AG04449 (cell line): ENCODE results near the gene GTPBP6.

Source experiments
- CTCF ChIA-PET: fragments of 350-600 bp; formaldehyde crosslinking; extraction: SDS; loops from one replicate; lab custom pipeline; 2021; ENCODE audit warnings: antibody characterized with exemption; lab: Yijun Ruan, JAX
- POLR2A ChIA-PET: fragments of 400-600, 350-600 bp; formaldehyde crosslinking; extraction: SDS; loops from one replicate; lab custom pipeline; 2020; ENCODE audit warnings: antibody characterized with exemption, inconsistent platforms; lab: Yijun Ruan, JAX
- DNase-seq: peaks from one replicate; pipeline ENCODE4 v3.0.0-alpha.2; 2010; ENCODE audit warnings: low read depth, low spot score
- H3K4me3 ChIP-seq: 2 replicates; pipeline ENCODE4 v1.5.1; 2011; ENCODE audit warnings: low read depth, mild to moderate bottlenecking, control low read depth, low read length
- TF ChIP-seq, protein P1 (sequence below): IDR thresholded peaks from one replicate; pipeline ENCODE4 v1.5.1; 2011; ENCODE audit warnings: mild to moderate bottlenecking, moderate library complexity, low read length, control low read depth, inconsistent platforms; ENCODE audit not compliant: insufficient read depth; ENCODE audit errors: missing control alignments

GTPBP6 gene

GRCh38 chrX:318739-319578 is at the start of gene GTPBP6:
Gene GTPBP6, minus strand, starts transcription at chrX:318796. Its CDS starts 9 bp downstream, at chrX:318787.
- ChIA-PET POLR2A (no interaction called here), CTCF (no interaction called here)
- H3K4me3 ChIP-seq, result peak within 1 kb of the TSS; percentile 88
- TF ChIP-seq, protein P1, sequence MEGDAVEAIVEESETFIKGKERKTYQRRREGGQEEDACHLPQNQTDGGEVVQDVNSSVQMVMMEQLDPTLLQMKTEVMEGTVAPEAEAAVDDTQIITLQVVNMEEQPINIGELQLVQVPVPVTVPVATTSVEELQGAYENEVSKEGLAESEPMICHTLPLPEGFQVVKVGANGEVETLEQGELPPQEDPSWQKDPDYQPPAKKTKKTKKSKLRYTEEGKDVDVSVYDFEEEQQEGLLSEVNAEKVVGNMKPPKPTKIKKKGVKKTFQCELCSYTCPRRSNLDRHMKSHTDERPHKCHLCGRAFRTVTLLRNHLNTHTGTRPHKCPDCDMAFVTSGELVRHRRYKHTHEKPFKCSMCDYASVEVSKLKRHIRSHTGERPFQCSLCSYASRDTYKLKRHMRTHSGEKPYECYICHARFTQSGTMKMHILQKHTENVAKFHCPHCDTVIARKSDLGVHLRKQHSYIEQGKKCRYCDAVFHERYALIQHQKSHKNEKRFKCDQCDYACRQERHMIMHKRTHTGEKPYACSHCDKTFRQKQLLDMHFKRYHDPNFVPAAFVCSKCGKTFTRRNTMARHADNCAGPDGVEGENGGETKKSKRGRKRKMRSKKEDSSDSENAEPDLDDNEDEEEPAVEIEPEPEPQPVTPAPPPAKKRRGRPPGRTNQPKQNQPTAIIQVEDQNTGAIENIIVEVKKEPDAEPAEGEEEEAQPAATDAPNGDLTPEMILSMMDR, result peak; percentile 44
- DNase-seq, result peak; percentile 97

GRCh38 chrX:367866-368265 is 49.3 kb upstream of the GTPBP6 start:
- TF ChIP-seq, protein P1, result no peak
- ChIA-PET POLR2A (no interaction called here), CTCF (no interaction called here)
- no peak overlapping the region for H3K4me3 ChIP-seq
- DNase-seq, result no peak

DNA sequence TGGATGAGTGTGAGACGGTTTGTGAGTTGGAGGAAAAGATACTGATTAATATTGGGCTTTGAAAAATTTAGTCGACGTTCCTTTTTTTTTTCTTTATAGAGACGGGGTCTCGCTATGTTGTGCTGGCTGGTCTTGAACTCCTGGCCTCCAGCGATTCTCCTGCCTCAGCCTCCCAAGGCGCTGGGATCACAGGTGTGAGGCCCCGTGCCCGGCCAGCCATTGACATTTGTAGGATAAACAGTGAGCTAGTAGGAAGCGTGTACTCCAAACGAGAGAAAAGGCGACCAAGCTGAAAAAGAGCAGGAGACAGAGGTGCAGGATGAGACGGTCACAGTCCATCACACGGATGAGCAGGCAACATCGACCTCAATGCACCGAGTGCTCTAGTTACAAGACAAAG is 48.8 kb upstream of the GTPBP6 start:
- TF ChIP-seq, protein P1, result no peak
- H3K4me3 ChIP-seq, result no peak overlapping the region
- ChIA-PET POLR2A (no interaction called here), CTCF (no interaction called here)
- DNase-seq, result no peak

GRCh38 chrX:363621-364375 is 45.2 kb upstream of the GTPBP6 start:
- ChIA-PET POLR2A (no interaction called here), CTCF (no interaction called here)
- no peak for DNase-seq
- TF ChIP-seq, protein P1, result no peak
- no peak overlapping the region for H3K4me3 ChIP-seq

- TF ChIP-seq, protein P1, result no peak
- H3K4me3 ChIP-seq, result no peak overlapping the region
- no peak for DNase-seq
- POLR2A ChIA-PET, result no interaction called here
- CTCF ChIA-PET, result no interaction called here
Observed at GRCh38 chrX:362937-363620, 44.5 kb upstream of the GTPBP6 start.
